Measurements from ENCODE around the gene ACBD3. TPM values are rescaled to one million over a fixed set of nuclear protein-coding genes. Genes with fewer than 3 reads are reported as not detected.

The ACBD3 gene
- total RNA-seq, 1 experiment from 2014 or later = 41.7 TPM

DNA sequence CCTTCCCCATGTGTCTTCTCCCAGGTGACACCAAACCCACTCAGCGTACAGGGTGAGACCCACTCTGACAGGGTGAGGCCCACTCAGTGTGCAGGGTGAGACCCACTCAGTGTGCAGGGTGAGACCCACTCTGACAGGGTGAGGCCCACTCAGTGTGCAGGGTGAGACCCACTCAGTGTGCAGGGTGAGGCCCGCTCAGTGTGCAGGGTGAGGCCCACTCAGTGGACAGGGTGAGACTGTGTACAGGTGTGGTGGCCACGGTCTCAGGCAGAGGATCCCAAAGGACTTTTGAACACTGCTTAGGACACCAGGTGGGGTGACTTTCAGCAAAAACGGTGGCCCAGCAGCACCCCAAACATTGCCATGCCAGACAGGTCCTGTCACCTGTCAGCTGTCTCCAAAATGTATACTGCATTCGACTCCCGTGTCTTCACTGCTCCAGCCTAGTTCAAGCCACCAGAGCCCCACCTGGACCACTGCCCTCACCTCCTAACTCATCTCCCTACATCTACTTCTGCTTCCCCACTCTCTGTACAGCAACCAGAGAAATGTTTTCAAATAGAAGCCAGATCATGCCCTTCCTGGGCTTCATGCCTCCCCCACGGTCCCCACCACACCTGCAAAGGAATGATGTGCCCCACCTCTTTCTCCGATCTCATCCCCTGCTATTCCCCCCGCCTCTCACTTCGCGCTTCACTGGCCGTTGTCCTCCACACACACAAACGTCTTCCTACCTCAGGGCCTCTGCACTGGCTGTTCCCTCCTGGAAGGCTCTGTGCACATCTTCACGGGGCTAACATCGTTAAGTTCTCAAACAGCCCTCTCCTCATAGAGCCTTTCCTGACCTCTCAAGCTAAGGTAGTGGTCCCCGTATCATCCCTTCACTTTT, 52.1 kb downstream of the ACBD3 start:
- H3K4me1 ChIP-seq = peaks cover 10% of the 10 kb centered on the region
- Mint-ChIP-seq H3K27me3 (ENCODE audit: insufficient read depth, unreplicated experiment) (no peaks in the 10 kb centered on the region), H3K27ac (ENCODE audit: unreplicated experiment) (peak overlapping the region; percentile 1), H3K4me1 (ENCODE audit: low read depth, unreplicated experiment) (peaks cover 20% of the 10 kb centered on the region), H3K36me3 (ENCODE audit: insufficient read depth, unreplicated experiment) (no peaks in the 10 kb centered on the region), H3K4me3 (ENCODE audit: unreplicated experiment) (no peak overlapping the region), H3K9me3 (ENCODE audit: unreplicated experiment) (no peaks in the 10 kb centered on the region)
- no peak for TF ChIP-seq CTCF (IDR thresholded peaks at IDR 0.05; ENCODE audit: insufficient read depth in 1 of 2, low read depth in 1 of 2, low read length in 1 of 2, severe bottlenecking in 1 of 2, unreplicated experiment in 1 of 2)
- POLR2A ChIA-PET = no interaction called here
- no peak for DNase-seq
- CTCF ChIA-PET = no interaction called here
- intact Hi-C loops (cut with micrococcal nuclease; ENCODE audit: unreplicated experiment) = no loop called here
- H3K9me3 ChIP-seq = no peaks in the 10 kb centered on the region
- no peaks in the 10 kb centered on the region for H3K27me3 ChIP-seq (replicated peaks; ENCODE audit: control insufficient read depth, insufficient read depth, low read length)
- H3K4me3 ChIP-seq (ENCODE audit: low read depth, low read length) = no peak overlapping the region
- BruUV-seq (replicated peaks) = no TSS peak
- no peaks in the 10 kb centered on the region for H3K36me3 ChIP-seq (ENCODE audit: control insufficient read depth, insufficient read depth, low read length)

DNA sequence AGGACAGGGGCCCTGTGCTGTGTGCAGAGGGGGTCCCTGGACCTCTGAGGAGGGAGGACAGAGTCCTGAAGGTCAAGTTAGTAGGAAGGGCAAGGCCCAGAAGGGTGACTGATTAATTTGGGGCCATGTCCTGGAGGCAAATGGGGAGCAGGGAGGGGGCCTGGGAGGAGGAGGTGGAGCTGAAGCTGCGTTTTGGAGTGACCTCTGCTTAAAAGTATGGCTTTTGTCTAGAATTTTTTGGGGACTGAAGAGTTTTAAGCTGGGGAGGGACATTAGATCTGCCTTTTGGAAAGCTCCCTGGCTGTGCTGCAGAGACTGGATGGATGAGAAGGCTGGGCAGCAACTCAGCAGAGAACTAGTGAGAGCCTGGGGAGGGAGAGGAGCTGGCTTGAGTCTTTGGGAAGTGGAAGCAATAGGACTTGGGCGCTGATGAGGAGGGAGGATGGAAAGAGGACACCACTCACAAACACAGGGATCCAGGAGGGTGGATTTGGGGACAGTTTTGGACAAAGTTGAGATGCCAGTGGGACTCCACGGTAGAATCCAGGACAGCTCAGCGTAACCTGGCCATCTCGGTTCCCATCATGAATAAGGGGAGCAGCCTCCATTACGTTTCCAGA, 52.9 kb downstream of the ACBD3 start:
- DNase-seq = no peak
- Histone ChIP-seq H3K36me3 (ENCODE audit: control insufficient read depth, insufficient read depth, low read length) (no peaks in the 10 kb centered on the region), H3K4me3 (ENCODE audit: low read depth, low read length) (no peak overlapping the region), H3K27me3 (replicated peaks; ENCODE audit: control insufficient read depth, insufficient read depth, low read length) (no peaks in the 10 kb centered on the region), H3K4me1 (peaks cover 17% of the 10 kb centered on the region), H3K9me3 (no peaks in the 10 kb centered on the region)
- intact Hi-C loops (cut with micrococcal nuclease; ENCODE audit: unreplicated experiment) = no loop called here
- Mint-ChIP-seq H3K27me3 (ENCODE audit: insufficient read depth, unreplicated experiment) (no peaks in the 10 kb centered on the region), H3K27ac (ENCODE audit: unreplicated experiment) (peak overlapping the region; percentile 31), H3K9me3 (ENCODE audit: unreplicated experiment) (no peaks in the 10 kb centered on the region), H3K4me1 (ENCODE audit: low read depth, unreplicated experiment) (peaks cover 20% of the 10 kb centered on the region), H3K36me3 (ENCODE audit: insufficient read depth, unreplicated experiment) (peaks cover 6% of the 10 kb centered on the region), H3K4me3 (ENCODE audit: unreplicated experiment) (no peak overlapping the region)
- BruUV-seq (replicated peaks) = no TSS peak
- ChIA-PET POLR2A (no interaction called here), CTCF (no interaction called here)
- TF ChIP-seq CTCF (IDR thresholded peaks at IDR 0.05; ENCODE audit: insufficient read depth in 1 of 2, low read depth in 1 of 2, low read length in 1 of 2, severe bottlenecking in 1 of 2, unreplicated experiment in 1 of 2) = no peak

- H3K4me1 Mint-ChIP-seq (ENCODE audit: low read depth, unreplicated experiment) = peaks cover 20% of the 10 kb centered on the region
- no TSS peak for BruUV-seq (replicated peaks)
- peaks cover 13% of the 10 kb centered on the region for H3K36me3 Mint-ChIP-seq (ENCODE audit: insufficient read depth, unreplicated experiment)
- no peak overlapping the region for H3K4me3 ChIP-seq (ENCODE audit: low read depth, low read length)
- H3K27me3 ChIP-seq (replicated peaks; ENCODE audit: control insufficient read depth, insufficient read depth, low read length) = no peaks in the 10 kb centered on the region
- H3K27ac Mint-ChIP-seq (ENCODE audit: unreplicated experiment) = peak overlapping the region; percentile 31
- peaks cover 24% of the 10 kb centered on the region for H3K4me1 ChIP-seq
- CTCF ChIA-PET = no interaction called here
- no peak for TF ChIP-seq CTCF (IDR thresholded peaks at IDR 0.05; ENCODE audit: insufficient read depth in 1 of 2, low read depth in 1 of 2, low read length in 1 of 2, severe bottlenecking in 1 of 2, unreplicated experiment in 1 of 2)
- H3K4me3 Mint-ChIP-seq (ENCODE audit: unreplicated experiment) = no peak overlapping the region
- no peaks in the 10 kb centered on the region for H3K27me3 Mint-ChIP-seq (ENCODE audit: insufficient read depth, unreplicated experiment)
- H3K9me3 ChIP-seq = no peaks in the 10 kb centered on the region
- POLR2A ChIA-PET = no interaction called here
- H3K36me3 ChIP-seq (ENCODE audit: control insufficient read depth, insufficient read depth, low read length) = no peaks in the 10 kb centered on the region
- intact Hi-C loops (cut with micrococcal nuclease; ENCODE audit: unreplicated experiment) = no loop called here
- no peaks in the 10 kb centered on the region for H3K9me3 Mint-ChIP-seq (ENCODE audit: unreplicated experiment)
- no peak for DNase-seq
Measured at GRCh38 chr1:226132728-226133503, 53.6 kb downstream of the ACBD3 start.

All from Caco-2 (cell line).